ENCODE measurements around the gene METTL2B.
"Not testable (repeated sequence)": the region's sequence is repeated elsewhere in the genome, so short reads cannot be mapped to it uniquely, and the experiment has no call there.

Gene METTL2B

GRCh38 chr7:128458956-128459355 is 17.6 kb upstream of the METTL2B start:
- no peak overlapping the region for H3K4me3 ChIP-seq (ENCODE audit: low read depth, low read length)
- no peak overlapping the region for H3K9ac ChIP-seq (ENCODE audit: low read depth, low read length)

DNA sequence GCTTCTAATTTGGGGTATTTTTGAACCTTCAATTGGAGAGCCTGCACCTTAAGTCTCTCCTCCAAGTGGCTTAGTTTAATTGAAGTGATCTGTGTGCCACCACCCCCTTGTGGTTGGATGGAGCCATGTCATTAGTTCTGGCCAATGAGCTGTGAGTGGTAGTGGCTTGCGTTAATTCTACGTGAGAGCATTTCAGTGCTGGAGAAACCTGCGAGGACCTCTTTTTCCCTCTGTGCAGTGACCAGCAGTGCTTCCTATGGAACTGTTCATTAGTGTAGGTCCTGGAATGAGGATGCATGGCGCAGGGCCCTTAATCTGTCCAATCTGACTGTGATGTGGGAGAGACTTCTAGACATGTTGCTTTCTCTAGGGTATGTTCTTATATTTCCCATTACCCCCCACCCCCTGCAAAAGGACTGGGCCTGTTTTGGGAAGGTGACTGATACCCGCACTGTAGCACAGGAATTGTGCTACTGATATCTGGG is 17.1 kb upstream of the METTL2B start:
- no peak overlapping the region for H3K4me3 ChIP-seq (ENCODE audit: low read depth, low read length)

More at GRCh38 chr7:128458956-128459355, 17.6 kb upstream of the METTL2B start:
- Histone ChIP-seq H3K36me3 (ENCODE audit: control insufficient read depth, insufficient read depth, low read length) (peaks cover 9% of the 10 kb centered on the region), H3K9me3 (ENCODE audit: control insufficient read depth, insufficient read depth, low read length) (no peaks in the 10 kb centered on the region), H3K27me3 (ENCODE audit: control insufficient read depth, insufficient read depth, low read length) (no peaks in the 10 kb centered on the region), H3K4me1 (ENCODE audit: control insufficient read depth, insufficient read depth, low read length) (peaks cover 14% of the 10 kb centered on the region)

DNA sequence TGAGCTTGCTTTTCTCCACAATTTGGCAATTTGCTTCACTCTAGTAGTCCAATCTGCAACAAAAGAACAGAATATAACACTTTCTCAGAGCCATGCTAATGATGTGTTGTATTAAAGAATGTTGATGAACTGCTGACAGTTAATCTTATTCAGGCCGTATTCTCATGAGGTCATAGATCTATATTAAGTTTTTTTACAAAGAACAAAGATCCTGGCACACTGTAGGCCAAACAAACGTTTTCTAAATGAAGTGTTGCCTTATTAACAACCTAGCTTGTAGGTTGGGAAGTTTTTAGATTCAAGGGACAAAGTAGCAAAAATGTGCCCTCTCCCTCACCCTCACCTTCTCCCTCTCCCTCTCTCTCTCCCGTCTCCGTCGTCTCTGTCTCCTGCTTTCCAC is 14.1 kb upstream of the METTL2B start:
- peaks cover 6% of the 10 kb centered on the region for H3K4me1 ChIP-seq (ENCODE audit: control insufficient read depth, insufficient read depth, low read length)
- H3K36me3 ChIP-seq (ENCODE audit: control insufficient read depth, insufficient read depth, low read length) = peaks cover 9% of the 10 kb centered on the region
- no peak overlapping the region for H3K9ac ChIP-seq (ENCODE audit: low read depth, low read length)
- no peaks in the 10 kb centered on the region for H3K27me3 ChIP-seq (ENCODE audit: control insufficient read depth, insufficient read depth, low read length)
- H3K4me3 ChIP-seq (ENCODE audit: low read depth, low read length) = no peak overlapping the region
- H3K9me3 ChIP-seq (ENCODE audit: control insufficient read depth, insufficient read depth, low read length) = no peaks in the 10 kb centered on the region

More for the DNA sequence above, 17.1 kb upstream of the METTL2B start:
- Histone ChIP-seq H3K27me3 (ENCODE audit: control insufficient read depth, insufficient read depth, low read length) (no peaks in the 10 kb centered on the region), H3K36me3 (ENCODE audit: control insufficient read depth, insufficient read depth, low read length) (peaks cover 9% of the 10 kb centered on the region), H3K4me1 (ENCODE audit: control insufficient read depth, insufficient read depth, low read length) (peaks cover 10% of the 10 kb centered on the region), H3K9me3 (ENCODE audit: control insufficient read depth, insufficient read depth, low read length) (no peaks in the 10 kb centered on the region), H3K9ac (ENCODE audit: low read depth, low read length) (no peak overlapping the region)

GRCh38 chr7:128463345-128463744 is 13.2 kb upstream of the METTL2B start:
- not testable (repeated sequence) for H3K9me3 ChIP-seq (ENCODE audit: control insufficient read depth, insufficient read depth, low read length); H3K4me3 ChIP-seq (ENCODE audit: low read depth, low read length); H3K27me3 ChIP-seq (ENCODE audit: control insufficient read depth, insufficient read depth, low read length); H3K9ac ChIP-seq (ENCODE audit: low read depth, low read length); H3K36me3 ChIP-seq (ENCODE audit: control insufficient read depth, insufficient read depth, low read length); H3K4me1 ChIP-seq (ENCODE audit: control insufficient read depth, insufficient read depth, low read length)

- not testable (repeated sequence) for H3K36me3 ChIP-seq (ENCODE audit: control insufficient read depth, insufficient read depth, low read length); H3K27me3 ChIP-seq (ENCODE audit: control insufficient read depth, insufficient read depth, low read length)
Observed at GRCh38 chr7:128463933-128464332, 12.6 kb upstream of the METTL2B start.

DNA sequence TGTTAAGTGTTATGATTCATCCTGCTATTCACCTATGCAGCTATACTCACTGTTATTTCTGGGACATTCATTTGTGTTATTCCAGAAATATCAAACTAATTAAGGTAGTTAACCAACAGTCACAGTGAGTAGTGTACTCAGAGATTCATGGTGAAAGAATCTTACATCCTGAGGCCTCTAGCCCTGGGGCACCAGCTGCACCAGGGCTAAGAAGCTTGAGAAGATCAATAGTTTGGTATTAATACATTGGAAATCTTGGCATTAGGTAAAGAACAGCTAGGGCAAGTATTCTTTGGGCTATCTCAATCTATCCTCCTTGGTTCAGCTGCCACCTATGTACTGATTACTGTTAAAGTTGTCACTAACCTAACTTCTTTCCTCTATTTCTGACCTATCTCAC is 9.7 kb upstream of the METTL2B start:
- H3K9me3 ChIP-seq (ENCODE audit: control insufficient read depth, insufficient read depth, low read length); H3K9ac ChIP-seq (ENCODE audit: low read depth, low read length); H3K4me3 ChIP-seq (ENCODE audit: low read depth, low read length); H3K27me3 ChIP-seq (ENCODE audit: control insufficient read depth, insufficient read depth, low read length); H3K4me1 ChIP-seq (ENCODE audit: control insufficient read depth, insufficient read depth, low read length); H3K36me3 ChIP-seq (ENCODE audit: control insufficient read depth, insufficient read depth, low read length): not testable (repeated sequence)

More at GRCh38 chr7:128463933-128464332, 12.6 kb upstream of the METTL2B start:
- H3K4me1 ChIP-seq (ENCODE audit: control insufficient read depth, insufficient read depth, low read length); H3K9ac ChIP-seq (ENCODE audit: low read depth, low read length); H3K9me3 ChIP-seq (ENCODE audit: control insufficient read depth, insufficient read depth, low read length); H3K4me3 ChIP-seq (ENCODE audit: low read depth, low read length): not testable (repeated sequence)

GRCh38 chr7:128477336-128477690 is 765 bp downstream of the METTL2B start:
- H3K4me3 ChIP-seq (ENCODE audit: low read depth, low read length) = peak overlapping the region; percentile 82
- H3K9me3 ChIP-seq (ENCODE audit: control insufficient read depth, insufficient read depth, low read length); H3K4me1 ChIP-seq (ENCODE audit: control insufficient read depth, insufficient read depth, low read length); H3K36me3 ChIP-seq (ENCODE audit: control insufficient read depth, insufficient read depth, low read length); H3K27me3 ChIP-seq (ENCODE audit: control insufficient read depth, insufficient read depth, low read length): not testable (repeated sequence)
- H3K9ac ChIP-seq (ENCODE audit: low read depth, low read length) = peak overlapping the region; percentile 83

DNA sequence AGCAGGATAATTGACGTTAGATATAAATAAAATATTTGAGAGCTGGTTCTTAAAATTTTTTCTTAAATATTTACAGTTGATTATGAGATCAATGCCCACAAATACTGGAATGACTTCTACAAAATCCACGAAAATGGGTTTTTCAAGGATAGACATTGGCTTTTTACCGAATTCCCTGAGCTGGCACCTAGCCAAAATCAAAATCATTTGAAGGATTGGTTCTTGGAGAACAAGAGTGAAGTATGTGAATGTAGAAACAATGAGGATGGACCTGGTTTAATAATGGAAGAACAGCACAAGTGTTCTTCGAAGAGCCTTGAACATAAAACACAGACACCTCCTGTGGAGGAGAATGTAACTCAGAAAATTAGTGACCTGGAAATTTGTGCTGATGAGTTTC is 2.5 kb downstream of the METTL2B start:
- not testable (repeated sequence) for H3K9me3 ChIP-seq (ENCODE audit: control insufficient read depth, insufficient read depth, low read length); H3K27me3 ChIP-seq (ENCODE audit: control insufficient read depth, insufficient read depth, low read length); H3K4me3 ChIP-seq (ENCODE audit: low read depth, low read length); H3K9ac ChIP-seq (ENCODE audit: low read depth, low read length); H3K4me1 ChIP-seq (ENCODE audit: control insufficient read depth, insufficient read depth, low read length); H3K36me3 ChIP-seq (ENCODE audit: control insufficient read depth, insufficient read depth, low read length)

- not testable (repeated sequence) for H3K4me1 ChIP-seq (ENCODE audit: control insufficient read depth, insufficient read depth, low read length); H3K27me3 ChIP-seq (ENCODE audit: control insufficient read depth, insufficient read depth, low read length); H3K9ac ChIP-seq (ENCODE audit: low read depth, low read length); H3K9me3 ChIP-seq (ENCODE audit: control insufficient read depth, insufficient read depth, low read length); H3K36me3 ChIP-seq (ENCODE audit: control insufficient read depth, insufficient read depth, low read length); H3K4me3 ChIP-seq (ENCODE audit: low read depth, low read length)
Observed at GRCh38 chr7:128488134-128488533, 11.6 kb downstream of the METTL2B start.

- H3K27me3 ChIP-seq (ENCODE audit: control insufficient read depth, insufficient read depth, low read length) = no peaks in the 10 kb centered on the region
- no peak overlapping the region for H3K4me3 ChIP-seq (ENCODE audit: low read depth, low read length)
- H3K36me3 ChIP-seq (ENCODE audit: control insufficient read depth, insufficient read depth, low read length) = peaks cover 13% of the 10 kb centered on the region
- no peaks in the 10 kb centered on the region for H3K9me3 ChIP-seq (ENCODE audit: control insufficient read depth, insufficient read depth, low read length)
- H3K9ac ChIP-seq (ENCODE audit: low read depth, low read length) = no peak overlapping the region
- H3K4me1 ChIP-seq (ENCODE audit: control insufficient read depth, insufficient read depth, low read length) = no peaks in the 10 kb centered on the region
Observed at GRCh38 chr7:128497405-128497804, 20.9 kb downstream of the METTL2B start.

- H3K4me3 ChIP-seq (ENCODE audit: low read depth, low read length); H3K4me1 ChIP-seq (ENCODE audit: control insufficient read depth, insufficient read depth, low read length); H3K27me3 ChIP-seq (ENCODE audit: control insufficient read depth, insufficient read depth, low read length); H3K9ac ChIP-seq (ENCODE audit: low read depth, low read length); H3K9me3 ChIP-seq (ENCODE audit: control insufficient read depth, insufficient read depth, low read length); H3K36me3 ChIP-seq (ENCODE audit: control insufficient read depth, insufficient read depth, low read length): not testable (repeated sequence)
Observed at GRCh38 chr7:128505416-128505815, 28.9 kb downstream of the METTL2B start.

DNA sequence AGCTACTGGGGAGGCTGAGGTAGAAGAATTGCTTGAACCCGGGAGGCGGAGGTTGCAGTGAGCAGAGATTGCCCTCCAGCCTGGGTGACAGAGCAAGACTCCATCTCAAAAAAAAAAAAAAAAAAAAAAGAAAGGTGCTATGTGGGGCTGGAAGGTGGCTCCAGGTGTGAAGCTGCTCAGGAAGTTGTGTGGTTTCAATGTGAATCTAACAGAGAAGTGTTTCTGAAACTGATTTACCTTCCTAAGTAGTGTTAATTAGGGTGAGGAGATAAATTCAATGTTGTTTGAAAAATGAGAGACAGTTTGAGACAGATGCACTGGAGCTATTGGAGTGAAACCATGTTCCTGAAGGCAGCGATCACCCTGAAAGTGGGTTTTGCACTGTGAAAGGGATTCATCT is 30.3 kb downstream of the METTL2B start:
- H3K4me1 ChIP-seq (ENCODE audit: control insufficient read depth, insufficient read depth, low read length); H3K27me3 ChIP-seq (ENCODE audit: control insufficient read depth, insufficient read depth, low read length); H3K4me3 ChIP-seq (ENCODE audit: low read depth, low read length); H3K9me3 ChIP-seq (ENCODE audit: control insufficient read depth, insufficient read depth, low read length); H3K9ac ChIP-seq (ENCODE audit: low read depth, low read length); H3K36me3 ChIP-seq (ENCODE audit: control insufficient read depth, insufficient read depth, low read length): not testable (repeated sequence)

All from iPS-15b (cell line).